ENCODE results near the gene SLC4A4.

SLC4A4 gene

GRCh38 chr4:71608678-71609071, 269.9 kb downstream of the SLC4A4 start:
- no peak for DNase-seq

GRCh38 chr4:71609167-71609566, 270.3 kb downstream of the SLC4A4 start:
- no peak for DNase-seq

GRCh38 chr4:71609651-71610050, 270.8 kb downstream of the SLC4A4 start:
- no peak for DNase-seq

GRCh38 chr4:71614621-71615020, 275.8 kb downstream of the SLC4A4 start:
- DNase-seq: no peak

GRCh38 chr4:71616168-71616811, 277.5 kb downstream of the SLC4A4 start:
- DNase-seq: no peak
